BJ (cell line): ENCODE data around the gene FCER1G. TPM values are rescaled to one million over a fixed set of nuclear protein-coding genes. Genes with fewer than 3 reads are reported as not detected.

Experiments used
- CTCF ChIA-PET: fragments of 350-600 bp; formaldehyde crosslinking; extraction: SDS; loops from one replicate; lab custom pipeline; 2021; ENCODE audit warnings: antibody characterized with exemption, inconsistent platforms; lab: Yijun Ruan, JAX
- POLR2A ChIA-PET: fragments of 300-600 bp; sonication (Branson Sonifier 250); formaldehyde crosslinking; extraction: SDS; loops from one replicate; lab custom pipeline; 2021; ENCODE audit warnings: antibody characterized with exemption; lab: Charles Lee
- DNase-seq: peaks from one replicate; pipeline ENCODE4 v3.0.0-alpha.2; 2011; ENCODE audit warnings: low read depth
- H3K27me3 ChIP-seq: 2 replicates; pipeline ENCODE4 v1.6.0; 2011; ENCODE audit warnings: low read length; ENCODE audit not compliant: control insufficient read depth, insufficient read depth
- H3K36me3 ChIP-seq: 2 replicates; pipeline ENCODE4 v1.5.1; 2011; ENCODE audit warnings: low read length; ENCODE audit not compliant: control insufficient read depth, insufficient read depth
- H3K4me3 ChIP-seq: 2 replicates; pipeline ENCODE4 v1.5.1; 2011; ENCODE audit warnings: low read depth, mild to moderate bottlenecking, control low read depth, low read length
- polyA plus RNA-seq: library from polyadenylated mRNA; depleted of rRNA; stranded (reverse); fragments of >200 nt; gene quantifications from 2 replicates; pipeline ENCODE4 v1.2.3, GENCODE V29; 2011
- TF ChIP-seq, protein P1 (sequence below): IDR thresholded peaks from 2 replicates; pipeline ENCODE4 v1.5.1; 2011; ENCODE audit warnings: low read depth, mild to moderate bottlenecking, control low read depth, inconsistent platforms, low read length, moderate library complexity; ENCODE audit not compliant: insufficient read depth

Gene FCER1G
- polyA plus RNA-seq, 1 experiment, result 0.38 TPM

GRCh38 chr1:161171191-161171590 is 43.9 kb upstream of the FCER1G start:
- peaks cover 20% of the 10 kb centered on the region for H3K36me3 ChIP-seq
- H3K4me3 ChIP-seq, result no peak overlapping the region
- TF ChIP-seq, protein P1, sequence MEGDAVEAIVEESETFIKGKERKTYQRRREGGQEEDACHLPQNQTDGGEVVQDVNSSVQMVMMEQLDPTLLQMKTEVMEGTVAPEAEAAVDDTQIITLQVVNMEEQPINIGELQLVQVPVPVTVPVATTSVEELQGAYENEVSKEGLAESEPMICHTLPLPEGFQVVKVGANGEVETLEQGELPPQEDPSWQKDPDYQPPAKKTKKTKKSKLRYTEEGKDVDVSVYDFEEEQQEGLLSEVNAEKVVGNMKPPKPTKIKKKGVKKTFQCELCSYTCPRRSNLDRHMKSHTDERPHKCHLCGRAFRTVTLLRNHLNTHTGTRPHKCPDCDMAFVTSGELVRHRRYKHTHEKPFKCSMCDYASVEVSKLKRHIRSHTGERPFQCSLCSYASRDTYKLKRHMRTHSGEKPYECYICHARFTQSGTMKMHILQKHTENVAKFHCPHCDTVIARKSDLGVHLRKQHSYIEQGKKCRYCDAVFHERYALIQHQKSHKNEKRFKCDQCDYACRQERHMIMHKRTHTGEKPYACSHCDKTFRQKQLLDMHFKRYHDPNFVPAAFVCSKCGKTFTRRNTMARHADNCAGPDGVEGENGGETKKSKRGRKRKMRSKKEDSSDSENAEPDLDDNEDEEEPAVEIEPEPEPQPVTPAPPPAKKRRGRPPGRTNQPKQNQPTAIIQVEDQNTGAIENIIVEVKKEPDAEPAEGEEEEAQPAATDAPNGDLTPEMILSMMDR, result no peak; the same call in 1 of the 2 replicates
- ChIA-PET CTCF (no interaction called here), POLR2A (no interaction called here)
- no peak for DNase-seq
- no peaks in the 10 kb centered on the region for H3K27me3 ChIP-seq

- POLR2A ChIA-PET, result no interaction called here
- H3K36me3 ChIP-seq, result peaks cover 20% of the 10 kb centered on the region
- CTCF ChIA-PET, result no interaction called here
These were observed 43.4 kb upstream of the FCER1G start for GRCh38 chr1:161171696-161172095.

DNA sequence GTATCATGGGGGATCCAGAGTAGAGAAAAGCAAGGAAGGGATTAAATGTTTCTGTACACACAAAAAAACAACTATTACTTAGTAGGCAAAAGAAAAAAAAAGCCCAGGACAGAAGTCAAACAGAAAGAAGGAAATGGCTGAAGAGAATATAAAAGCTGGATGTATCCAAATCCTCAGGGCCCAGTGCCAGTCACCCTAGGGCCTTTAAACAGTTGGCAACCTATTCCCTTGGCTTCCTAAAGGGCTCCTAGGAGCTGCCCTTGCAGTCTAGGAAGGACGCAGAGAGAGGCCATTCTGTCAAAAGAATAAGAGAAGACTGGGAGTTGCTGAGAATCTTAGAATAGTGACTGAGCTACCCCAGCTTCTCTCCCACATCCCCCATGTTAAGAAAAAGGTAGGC is 42.7 kb upstream of the FCER1G start:
- H3K4me3 ChIP-seq, result no peak overlapping the region
- POLR2A ChIA-PET, result no interaction called here
- CTCF ChIA-PET, result interaction anchor here (0.6 kb wide), 1 partner anchor 9 kb away, joined by 3 read pairs; no protein-coding TSS in a partner anchor
- TF ChIP-seq, protein P1, result no peak
- H3K27me3 ChIP-seq, result no peaks in the 10 kb centered on the region
- DNase-seq, result no peak
- H3K36me3 ChIP-seq, result peaks cover 20% of the 10 kb centered on the region

More at GRCh38 chr1:161171696-161172095, 43.4 kb upstream of the FCER1G start:
- H3K27me3 ChIP-seq, result no peaks in the 10 kb centered on the region
- no peak overlapping the region for H3K4me3 ChIP-seq
- DNase-seq, result no peak
- TF ChIP-seq, protein P1, result no peak

- peak; percentile 69 for DNase-seq
- ChIA-PET POLR2A (interaction anchor here (0.6 to 0.7 kb wide), 2 partner anchors 32 to 53 kb away, joined by 3 to 7 read pairs; no protein-coding TSS in a partner anchor), CTCF (interaction anchor here (0.6 kb wide), 1 partner anchor 10 kb away, joined by 3 read pairs; no protein-coding TSS in a partner anchor)
- H3K27me3 ChIP-seq, result no peaks in the 10 kb centered on the region
- H3K36me3 ChIP-seq, result peaks cover 20% of the 10 kb centered on the region
- TF ChIP-seq, protein P1, result no peak
- no peak overlapping the region for H3K4me3 ChIP-seq
These were observed 42.2 kb upstream of the FCER1G start for GRCh38 chr1:161172776-161173376.

DNA sequence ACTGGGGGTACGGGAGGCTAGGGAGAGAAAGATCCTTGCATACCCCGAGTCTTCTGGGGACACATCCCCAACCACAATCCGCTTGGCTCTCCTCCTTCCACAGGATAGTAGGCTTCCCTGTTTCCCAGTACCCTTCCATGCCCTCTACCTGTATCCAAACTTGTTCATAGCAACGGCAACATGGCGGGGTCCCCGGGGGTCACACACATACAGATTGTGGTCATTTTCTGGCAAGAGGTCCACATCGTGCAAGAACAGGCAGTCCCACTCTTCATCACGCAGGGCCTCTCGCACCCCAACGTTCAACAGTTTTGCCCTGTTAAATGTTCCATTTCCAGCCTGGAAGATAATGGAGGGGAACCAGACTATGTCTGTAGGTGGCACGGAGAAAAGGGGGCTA is 41.4 kb upstream of the FCER1G start:
- POLR2A ChIA-PET, result interaction anchor here (0.6 kb wide), 1 partner anchor 52 kb away, joined by 7 read pairs; no protein-coding TSS in a partner anchor
- no peak for DNase-seq
- Histone ChIP-seq H3K4me3 (no peak overlapping the region), H3K36me3 (peaks cover 20% of the 10 kb centered on the region), H3K27me3 (no peaks in the 10 kb centered on the region)
- CTCF ChIA-PET, result no interaction called here
- TF ChIP-seq, protein P1, result no peak
